Chondrocyte (in vitro differentiated cells): ENCODE results near the gene PSMC3IP. TPM values are rescaled to one million over a fixed set of nuclear protein-coding genes. Genes with fewer than 3 reads are reported as not detected.
A peak's percentile ranks its signal among the peaks of the same experiment; 100 is the strongest.
"Not testable (repeated sequence)": the region's sequence is repeated elsewhere in the genome, so short reads cannot be mapped to it uniquely, and the experiment has no call there.

Source experiments
- DNase-seq: peaks from one replicate; pipeline ENCODE4 v3.0.0; 2021; ENCODE audit warnings: mixed read lengths, low spot score
- H3K27ac Mint-ChIP-seq: one replicate; pipeline ENCODE4 v1.8.0; 2021; ENCODE audit warnings: mild to moderate bottlenecking, moderate library complexity, mixed read lengths; ENCODE audit not compliant: unreplicated experiment
- H3K27me3 Mint-ChIP-seq: 2 replicates; pipeline ENCODE4 v1.8.0; 2021; ENCODE audit warnings: low read depth, mixed read lengths
- H3K36me3 Mint-ChIP-seq: 2 replicates; pipeline ENCODE4 v1.8.0; 2021; ENCODE audit warnings: low read depth, mixed read lengths
- H3K4me1 Mint-ChIP-seq: 2 replicates; pipeline ENCODE4 v1.8.0; 2021; ENCODE audit warnings: low read depth, mild to moderate bottlenecking, mixed read lengths
- H3K4me3 Mint-ChIP-seq: one replicate; pipeline ENCODE4 v1.8.0; 2021; ENCODE audit warnings: mild to moderate bottlenecking, moderate library complexity, mixed read lengths; ENCODE audit not compliant: unreplicated experiment
- H3K9me3 Mint-ChIP-seq: 2 replicates; pipeline ENCODE4 v1.8.0; 2021; ENCODE audit warnings: low read depth, mixed read lengths
- long read RNA-seq: library from polyadenylated mRNA; stranded (forward); transcript quantifications from one replicate; pipeline ENCODE4 v2.0.0, GENCODE V29; 2021
- total RNA-seq: library from RNA; stranded (reverse); gene quantifications from 3 replicates; pipeline ENCODE4 v1.2.1, GENCODE V29; 2021
- TF ChIP-seq, protein P1 (sequence below): fragments of 200-600 bp; sonication (generic); IDR thresholded peaks from 2 replicates; pipeline ENCODE4 v1.5.0; 2021; ENCODE audit warnings: antibody characterized with exemption, mild to moderate bottlenecking, moderate library complexity

PSMC3IP gene
- 4.9 to 13.0 TPM (median 6.1 TPM) in 3 replicates for total RNA-seq
- long read RNA-seq, transcript PSMC3IP-202 (8 exons, 1,416 nt) = major isoform, 10 of 39 reads
- long read RNA-seq, partial matches to known transcripts = 0 of 39 reads
- long read RNA-seq, other reads (novel, unspliced or antisense) = 25 of 39 reads

DNA sequence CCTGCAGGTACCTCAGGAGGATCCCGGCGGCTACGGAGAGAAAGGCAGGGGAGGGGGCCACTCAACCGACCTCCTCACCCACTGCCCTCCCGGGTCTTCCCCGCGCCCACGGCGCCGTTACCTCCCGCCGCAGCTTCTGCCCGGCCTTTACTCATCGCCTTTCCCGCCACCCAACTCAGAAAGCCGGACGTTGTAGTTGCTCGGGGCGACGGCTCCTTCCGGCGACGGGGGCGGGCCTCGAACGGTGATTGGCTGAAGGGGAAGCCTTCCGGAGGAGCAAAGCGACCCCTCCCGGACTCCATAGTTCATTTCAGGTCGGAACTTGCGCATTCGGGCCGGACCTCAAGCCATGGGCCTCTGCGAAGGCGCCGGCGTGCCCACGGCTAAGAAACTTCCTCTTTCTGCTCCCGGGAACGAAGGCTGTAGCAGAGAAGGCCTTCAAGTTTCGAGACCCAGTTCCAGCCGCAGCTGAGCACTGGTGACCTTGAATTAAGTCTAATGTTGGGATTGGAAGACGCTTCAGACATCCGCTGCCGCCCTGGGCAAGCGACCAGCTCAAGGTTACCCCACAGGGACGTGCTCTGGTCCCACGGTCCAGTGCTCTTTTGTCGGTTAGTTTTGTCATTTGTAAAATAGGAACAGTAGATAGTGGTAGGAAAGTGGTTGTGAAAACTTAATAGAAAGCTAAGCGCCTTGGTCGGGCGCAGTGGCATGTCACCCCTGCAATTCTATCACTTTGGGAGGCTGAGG, at the start of gene PSMC3IP:
TSS of gene PSMC3IP (minus strand) at position 198 of the 750 bp plus-strand sequence. CDS start at position 155, 43 bp downstream.
- Mint-ChIP-seq H3K9me3 (no peaks in the 10 kb centered on the region), H3K36me3 (peaks cover 12% of the 10 kb centered on the region), H3K27ac (peak within 1 kb of the TSS; percentile 98), H3K4me3 (peak within 1 kb of the TSS; percentile 87), H3K27me3 (no peaks in the 10 kb centered on the region), H3K4me1 (peaks cover 25% of the 10 kb centered on the region)
- DNase-seq = peak; percentile 98
- TF ChIP-seq, protein P1, sequence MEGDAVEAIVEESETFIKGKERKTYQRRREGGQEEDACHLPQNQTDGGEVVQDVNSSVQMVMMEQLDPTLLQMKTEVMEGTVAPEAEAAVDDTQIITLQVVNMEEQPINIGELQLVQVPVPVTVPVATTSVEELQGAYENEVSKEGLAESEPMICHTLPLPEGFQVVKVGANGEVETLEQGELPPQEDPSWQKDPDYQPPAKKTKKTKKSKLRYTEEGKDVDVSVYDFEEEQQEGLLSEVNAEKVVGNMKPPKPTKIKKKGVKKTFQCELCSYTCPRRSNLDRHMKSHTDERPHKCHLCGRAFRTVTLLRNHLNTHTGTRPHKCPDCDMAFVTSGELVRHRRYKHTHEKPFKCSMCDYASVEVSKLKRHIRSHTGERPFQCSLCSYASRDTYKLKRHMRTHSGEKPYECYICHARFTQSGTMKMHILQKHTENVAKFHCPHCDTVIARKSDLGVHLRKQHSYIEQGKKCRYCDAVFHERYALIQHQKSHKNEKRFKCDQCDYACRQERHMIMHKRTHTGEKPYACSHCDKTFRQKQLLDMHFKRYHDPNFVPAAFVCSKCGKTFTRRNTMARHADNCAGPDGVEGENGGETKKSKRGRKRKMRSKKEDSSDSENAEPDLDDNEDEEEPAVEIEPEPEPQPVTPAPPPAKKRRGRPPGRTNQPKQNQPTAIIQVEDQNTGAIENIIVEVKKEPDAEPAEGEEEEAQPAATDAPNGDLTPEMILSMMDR = peak; percentile 46

- H3K27ac Mint-ChIP-seq = no peak overlapping the region
- no peak overlapping the region for H3K4me3 Mint-ChIP-seq
- no peak for DNase-seq
- H3K9me3 Mint-ChIP-seq = no peaks in the 10 kb centered on the region
- no peaks in the 10 kb centered on the region for H3K4me1 Mint-ChIP-seq
- TF ChIP-seq, protein P1 = no peak
- H3K27me3 Mint-ChIP-seq = no peaks in the 10 kb centered on the region
- no peaks in the 10 kb centered on the region for H3K36me3 Mint-ChIP-seq
These were observed 46.4 kb upstream of the PSMC3IP start for GRCh38 chr17:42623732-42624596.

DNA sequence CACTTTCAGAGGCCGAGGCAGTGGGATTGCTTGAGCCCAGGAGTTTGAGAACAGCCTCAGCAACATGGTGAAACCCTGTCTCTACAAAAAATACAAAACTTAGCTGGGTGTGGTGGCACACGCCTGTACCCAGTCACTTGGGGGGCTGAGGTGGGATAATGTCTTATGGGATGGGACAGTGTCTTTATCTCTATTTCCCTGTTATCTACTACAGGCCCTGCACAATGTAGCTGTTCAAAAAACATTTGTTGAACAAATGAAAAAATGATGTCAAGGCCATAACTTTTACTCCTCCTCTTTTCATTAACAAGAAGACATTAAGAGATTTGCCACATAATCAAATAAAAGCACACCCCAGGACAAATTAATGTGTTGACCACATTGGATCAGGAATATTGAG, 45.7 kb upstream of the PSMC3IP start:
- TF ChIP-seq, protein P1 = no peak
- no peaks in the 10 kb centered on the region for H3K36me3 Mint-ChIP-seq
- peaks cover 6% of the 10 kb centered on the region for H3K4me1 Mint-ChIP-seq
- no peak overlapping the region for H3K27ac Mint-ChIP-seq
- DNase-seq = no peak
- no peaks in the 10 kb centered on the region for H3K27me3 Mint-ChIP-seq
- H3K9me3 Mint-ChIP-seq = no peaks in the 10 kb centered on the region
- no peak overlapping the region for H3K4me3 Mint-ChIP-seq

DNA sequence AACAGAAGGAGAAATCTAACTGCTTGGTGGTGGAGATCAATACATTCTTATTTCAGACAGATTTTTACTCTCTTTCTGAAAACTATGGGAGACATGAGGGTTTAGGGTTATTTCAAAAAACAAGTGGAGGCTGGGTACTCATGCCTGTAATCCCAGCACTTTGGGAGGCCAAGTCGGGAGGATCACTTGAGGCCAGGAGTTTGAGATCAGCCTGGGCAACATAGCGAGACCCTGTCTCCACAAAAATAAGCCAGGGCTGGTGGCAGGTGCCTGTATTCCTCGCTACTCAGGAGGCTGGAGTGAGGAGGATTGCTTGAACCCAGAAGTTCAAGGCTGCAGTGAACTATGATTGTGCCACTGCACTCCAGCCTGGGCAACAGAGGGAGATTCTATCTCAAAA, 44.5 kb upstream of the PSMC3IP start:
- not testable (repeated sequence) for H3K4me1 Mint-ChIP-seq, H3K36me3 Mint-ChIP-seq, H3K27me3 Mint-ChIP-seq, H3K27ac Mint-ChIP-seq, H3K4me3 Mint-ChIP-seq, H3K9me3 Mint-ChIP-seq, DNase-seq

GRCh38 chr17:42618442-42619150, 41.1 kb upstream of the PSMC3IP start:
- H3K36me3 Mint-ChIP-seq = peaks cover 17% of the 10 kb centered on the region
- H3K27me3 Mint-ChIP-seq = no peaks in the 10 kb centered on the region
- peak overlapping the region; percentile 60 for H3K27ac Mint-ChIP-seq
- no peak for DNase-seq
- peaks cover 9% of the 10 kb centered on the region for H3K4me1 Mint-ChIP-seq
- no peaks in the 10 kb centered on the region for H3K9me3 Mint-ChIP-seq
- TF ChIP-seq, protein P1 = peak; percentile 31
- no peak overlapping the region for H3K4me3 Mint-ChIP-seq
